ENCODE measurements around the gene SUDS3. TPM values are rescaled to one million over a fixed set of nuclear protein-coding genes. Genes with fewer than 3 reads are reported as not detected.

Gene SUDS3
- total RNA-seq, 2 donors from 2014 or later, result 46.2 to 48.2 TPM

- Histone ChIP-seq H3K4me1 (ENCODE audit: control insufficient read depth in 1 of 2, low read depth in 2 of 2) (peaks cover 12 to 19% of the 10 kb centered on the region in 2 donors), H3K27me3 (replicated peaks; ENCODE audit: insufficient read depth) (no peaks in the 10 kb centered on the region), H3K36me3 (no peaks in the 10 kb centered on the region), H3K9me3 (no peaks in the 10 kb centered on the region), H3K4me3 (no peak overlapping the region), H3K27ac (no peak overlapping the region)
- ATAC-seq (ENCODE audit: insufficient number of reproducible peaks, low FRiP score, low read depth), result no peak
- DNase-seq (ENCODE audit: low spot score), result no peak
- no peak for TF ChIP-seq CTCF (IDR thresholded peaks at IDR 0.05)
These were observed 45.8 kb upstream of the SUDS3 start for GRCh38 chr12:118330421-118331018.

- Histone ChIP-seq H3K36me3 (no peaks in the 10 kb centered on the region), H3K4me3 (no peak overlapping the region), H3K4me1 (ENCODE audit: control insufficient read depth in 1 of 2, low read depth in 2 of 2) (peaks cover 12 to 19% of the 10 kb centered on the region in 2 donors), H3K27me3 (replicated peaks; ENCODE audit: insufficient read depth) (no peaks in the 10 kb centered on the region), H3K27ac (no peak overlapping the region), H3K9me3 (no peaks in the 10 kb centered on the region)
- ATAC-seq (ENCODE audit: insufficient number of reproducible peaks, low FRiP score, low read depth) (no peak), DNase-seq (ENCODE audit: low spot score) (no peak)
- no peak for TF ChIP-seq CTCF (IDR thresholded peaks at IDR 0.05)
These were observed 43.8 kb upstream of the SUDS3 start for GRCh38 chr12:118332511-118332910.

DNA sequence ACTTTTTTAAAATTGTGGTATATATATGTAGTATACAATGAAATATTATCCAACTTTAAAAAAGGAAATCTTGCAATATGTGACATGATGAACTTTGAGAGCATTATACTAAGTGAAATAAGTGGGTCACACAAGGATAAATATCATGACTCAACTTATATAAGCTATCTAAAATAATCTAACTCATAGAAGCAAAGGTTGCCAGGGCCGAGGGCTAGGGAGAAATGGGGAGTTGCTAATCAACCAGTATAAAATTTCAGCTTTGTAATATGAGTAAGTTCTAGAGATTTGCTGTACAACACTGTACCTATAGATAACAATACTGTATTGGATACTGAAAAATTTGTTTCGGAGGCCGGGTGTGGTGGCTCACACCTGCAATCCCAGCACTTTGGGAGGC is 42.1 kb upstream of the SUDS3 start:
- Histone ChIP-seq H3K27me3 (replicated peaks; ENCODE audit: insufficient read depth) (no peaks in the 10 kb centered on the region), H3K27ac (no peak overlapping the region), H3K4me1 (ENCODE audit: control insufficient read depth in 1 of 2, low read depth in 2 of 2) (peaks cover 11 to 12% of the 10 kb centered on the region in 2 donors), H3K9me3 (no peaks in the 10 kb centered on the region), H3K4me3 (no peak overlapping the region), H3K36me3 (no peaks in the 10 kb centered on the region)
- ATAC-seq (ENCODE audit: insufficient number of reproducible peaks, low FRiP score, low read depth), result no peak
- DNase-seq (ENCODE audit: low spot score), result no peak
- TF ChIP-seq CTCF (IDR thresholded peaks at IDR 0.05), result no peak

DNA sequence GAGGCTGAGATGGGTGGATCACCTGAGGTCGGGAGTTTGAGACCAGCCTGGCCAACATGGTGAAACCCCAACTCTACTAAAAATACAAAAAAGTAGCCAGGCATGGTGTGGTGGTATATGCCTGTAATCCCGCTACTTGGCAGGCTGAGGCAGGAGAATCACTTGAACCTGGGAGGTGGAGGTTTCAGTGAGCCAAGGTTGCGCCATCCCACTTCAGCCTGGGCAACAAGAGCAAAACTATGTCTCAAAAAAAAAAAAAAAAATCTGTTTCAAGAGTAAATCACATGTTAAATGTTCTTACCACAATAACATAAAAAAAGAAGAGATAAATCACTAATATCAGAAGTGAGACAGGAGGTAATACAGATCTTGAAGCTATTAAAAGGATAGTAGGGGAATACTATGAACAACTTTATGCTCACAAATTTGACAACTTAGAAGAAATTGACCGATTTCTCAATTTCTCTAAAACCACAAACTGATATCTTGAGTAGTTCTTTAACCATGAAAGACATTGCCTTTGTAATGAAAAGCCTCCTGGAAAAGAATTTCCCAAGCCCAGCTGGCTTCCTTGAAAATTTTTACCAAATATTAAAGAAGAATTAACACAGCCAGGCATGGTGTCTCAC is 41.3 kb upstream of the SUDS3 start:
- no peak overlapping the region for H3K27ac ChIP-seq
- H3K36me3 ChIP-seq, result no peaks in the 10 kb centered on the region
- ATAC-seq (ENCODE audit: insufficient number of reproducible peaks, low FRiP score, low read depth) (no peak), DNase-seq (ENCODE audit: low spot score) (no peak)
- H3K9me3 ChIP-seq, result no peaks in the 10 kb centered on the region
- no peak overlapping the region for H3K4me3 ChIP-seq
- H3K27me3 ChIP-seq (replicated peaks; ENCODE audit: insufficient read depth), result no peaks in the 10 kb centered on the region
- H3K4me1 ChIP-seq (ENCODE audit: control insufficient read depth in 1 of 2, low read depth in 2 of 2), result peaks cover 7 to 11% of the 10 kb centered on the region in 2 donors
- TF ChIP-seq CTCF (IDR thresholded peaks at IDR 0.05), result no peak

DNA sequence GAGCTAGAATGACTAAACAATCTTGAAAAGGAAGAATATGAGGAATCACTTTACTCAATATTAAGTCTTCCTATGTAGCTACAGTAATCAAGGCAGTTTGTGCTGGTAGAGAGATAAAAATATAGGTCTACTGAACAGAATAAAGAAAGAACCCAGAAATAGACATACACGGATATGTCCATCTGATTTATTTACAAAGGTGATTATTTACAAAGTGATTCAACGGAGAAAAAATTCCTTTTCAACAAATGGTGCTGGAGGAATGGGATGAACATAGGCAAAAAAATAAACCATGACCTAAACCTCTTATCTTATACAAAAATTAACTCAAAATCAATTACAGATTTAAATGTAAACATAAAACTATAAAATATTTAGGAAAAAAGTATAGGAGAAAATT is 40.2 kb upstream of the SUDS3 start:
- ATAC-seq (ENCODE audit: insufficient number of reproducible peaks, low FRiP score, low read depth) (no peak), DNase-seq (ENCODE audit: low spot score) (no peak)
- no peaks in the 10 kb centered on the region for H3K36me3 ChIP-seq
- TF ChIP-seq CTCF (IDR thresholded peaks at IDR 0.05), result no peak
- H3K4me1 ChIP-seq (ENCODE audit: control insufficient read depth in 1 of 2, low read depth in 2 of 2), result peaks cover 0 to 2% of the 10 kb centered on the region in 2 donors
- no peak overlapping the region for H3K4me3 ChIP-seq
- no peaks in the 10 kb centered on the region for H3K27me3 ChIP-seq (replicated peaks; ENCODE audit: insufficient read depth)
- no peak overlapping the region for H3K27ac ChIP-seq
- no peaks in the 10 kb centered on the region for H3K9me3 ChIP-seq
